ENCODE results near the gene CDH24.

- TF ChIP-seq MAX (IDR thresholded peaks at IDR 0.05; ENCODE audit: low read depth, low read length) (no peak), POLR2A (IDR thresholded peaks at IDR 0.05; ENCODE audit: extremely low read depth, insufficient read length) (no peak), CTCF (IDR thresholded peaks at IDR 0.05; ENCODE audit: low read depth, low read length) (no peak), MYC (IDR thresholded peaks at IDR 0.05; ENCODE audit: low read depth, low read length) (no peak)
Measured at GRCh38 chr14:23051141-23052057, 5.9 kb downstream of the CDH24 start.
